AG09319 (cell line): ENCODE data around the gene GRAMD1B.

Experiments used
- DNase-seq: peaks from one replicate; pipeline ENCODE4 v3.0.0-alpha.2; 2010; ENCODE audit warnings: low read depth; ENCODE audit errors: extremely low read depth
- CTCF ChIP-seq: IDR thresholded peaks from 2 replicates; pipeline ENCODE4 v1.5.1; 2011; ENCODE audit warnings: low read depth, mild to moderate bottlenecking, inconsistent platforms, low read length, moderate library complexity

The GRAMD1B gene

GRCh38 chr11:123410218-123410549 is 19.9 kb upstream of the GRAMD1B start:
- DNase-seq = no peak

GRCh38 chr11:123413636-123414035 is 16.4 kb upstream of the GRAMD1B start:
- TF ChIP-seq CTCF = no peak
- no peak for DNase-seq

More at GRCh38 chr11:123410218-123410549, 19.9 kb upstream of the GRAMD1B start:
- TF ChIP-seq CTCF = no peak

- DNase-seq = no peak
- no peak for TF ChIP-seq CTCF
These were observed 13.5 kb upstream of the GRAMD1B start for GRCh38 chr11:123416566-123416965.

GRCh38 chr11:123418351-123419114 is 11.5 kb upstream of the GRAMD1B start:
- no peak for TF ChIP-seq CTCF
- no peak for DNase-seq

- no peak for TF ChIP-seq CTCF
- DNase-seq = no peak
These were observed 10.2 kb upstream of the GRAMD1B start for GRCh38 chr11:123419731-123420452.

GRCh38 chr11:123421589-123421988 is 8.5 kb upstream of the GRAMD1B start:
- TF ChIP-seq CTCF = no peak
- DNase-seq = no peak

GRCh38 chr11:123425367-123425766 is 4.7 kb upstream of the GRAMD1B start:
- DNase-seq = no peak
- no peak for TF ChIP-seq CTCF
